K562 (cell line): ENCODE results near the gene PNPLA1. TPM values are rescaled to one million over a fixed set of nuclear protein-coding genes. Genes with fewer than 3 reads are reported as not detected.

Source experiments
- ATF1 ChIP-seq, 2 experiments: fragments of 450-650 bp in 1 of 2; IDR thresholded peaks; 2 replicates each; pipeline ENCODE4 v1.6.1; 2016; ENCODE audit warnings: missing compliant biosample characterization in 1 of 2, missing genetic modification characterization in 1 of 2
- BCLAF1 ChIP-seq, 2 experiments: fragments of 450-650 bp in 1 of 2; IDR thresholded peaks; 2 replicates each; pipeline ENCODE4 v1.6.1; 2011 to 2017; ENCODE audit warnings: low read depth in 2 of 2, antibody characterized with exemption in 1 of 2, borderline replicate concordance in 1 of 2, low read length in 1 of 2, mild to moderate bottlenecking in 1 of 2, mixed read lengths in 1 of 2; ENCODE audit not compliant: control insufficient read depth in 1 of 2
- ILF3 ChIP-seq: fragments of 450-650 bp; IDR thresholded peaks from 2 replicates; pipeline ENCODE4 v1.6.1; 2018; ENCODE audit warnings: antibody characterized with exemption, mild to moderate bottlenecking, moderate library complexity, borderline replicate concordance
- NFATC3 ChIP-seq: fragments of 450-650 bp; IDR thresholded peaks from 2 replicates; pipeline ENCODE4 v1.6.1; 2017; ENCODE audit warnings: mild to moderate bottlenecking
- PRDM10 ChIP-seq: fragments of 450-650 bp; IDR thresholded peaks from 2 replicates; pipeline ENCODE4 v1.6.1; 2018; ENCODE audit not compliant: partially characterized antibody
- SRF ChIP-seq, 2 experiments: fragments of 250-450, 450-650 bp in 1 of 2; sonication (Bioruptor Pico) in 1 of 2; sonication (generic) in 1 of 2; formaldehyde crosslinking; IDR thresholded peaks; 2 replicates each; pipeline versions ENCODE4 v1.5.0 to v1.5.1; 2020 to 2022; ENCODE audit warnings: mild to moderate bottlenecking in 1 of 2, missing genetic modification reagents in 1 of 2
- ZNF655 ChIP-seq: fragments of 250-450 bp; sonication (Bioruptor Pico); IDR thresholded peaks from 2 replicates; pipeline ENCODE4 v1.5.0; 2021
- polyA plus RNA-seq, 8 experiments: library from polyadenylated mRNA; depleted of rRNA in 4 of 8; stranded (reverse) in 5 of 8; unstranded in 3 of 8; fragments of >200 nt; fragmentation: Nextera tagmentation in 2 of 8; fragmentation: Illumina TruSeq in 1 of 8; extraction: Ambion mirVana in 2 of 8; extraction: Trizol in 1 of 8; gene quantifications; 2 replicates each; pipeline versions ENCODE4 v1.2.1 to v1.2.3, GENCODE V29; 2011 to 2014; ENCODE audit warnings: inconsistent platforms in 1 of 8, missing spikeins in 1 of 8
- total RNA-seq, 7 experiments: library from RNA; depleted of rRNA in 6 of 7; stranded (reverse); fragments of >200 nt in 6 of 7; fragmentation: Illumina TruSeq in 2 of 7; extraction: Trizol in 2 of 7; gene quantifications; 2 replicates each; pipeline versions ENCODE4 v1.2.1 to v1.2.3, GENCODE V29; 2011 to 2021; ENCODE audit warnings: low replicate concordance in 1 of 7

PNPLA1 gene
- total and polyA plus RNA-seq, 9 of the 15 experiments (the other 6 are each of a cell fraction or from before 2014, with no cell fraction given), result 0.04 to 0.27 (median 0.13) TPM; not detected in 2

- TF ChIP-seq PRDM10 (no peak), ILF3 (no peak), ZNF655 (no peak), SRF (CRISPR knock-in tag; IDR thresholded peaks at IDR 0.05) (0 out of 4 replicates have a peak, but pooled peaks of 1 of the 2 experiments have one; percentile 29), ATF1 (CRISPR knock-in tag; IDR thresholded peaks at IDR 0.05) (no peak), ATF1 (tag; IDR thresholded peaks at IDR 0.05) (no peak), BCLAF1 (IDR thresholded peaks at IDR 0.05; ENCODE audit: borderline replicate concordance in 1 of 2, control insufficient read depth in 1 of 2, low read depth in 2 of 2, low read length in 1 of 2) (no peak), NFATC3 (no peak)
These were observed 32.5 kb downstream of the PNPLA1 start (continued) for GRCh38 chr6:36302227-36302976.
